GM18861 (cell line): ENCODE measurements around the gene SLCO3A1.
"Not testable (repeated sequence)": the region's sequence is repeated elsewhere in the genome, so short reads cannot be mapped to it uniquely, and the experiment has no call there.

Source experiments
- ATAC-seq: cut with Tn5 transposase; IDR thresholded peaks from one replicate; pipeline ENCODE4 v1.9.1; 2021; ENCODE audit not compliant: unreplicated experiment

The SLCO3A1 gene

GRCh38 chr15:91961357-91961756 lies 107.8 kb downstream of the SLCO3A1 start:
- ATAC-seq, result no peak

- not testable (repeated sequence) for ATAC-seq
These were observed 110.2 kb downstream of the SLCO3A1 start for GRCh38 chr15:91963747-91964146.

- no peak for ATAC-seq
These were observed 112.1 kb downstream of the SLCO3A1 start for GRCh38 chr15:91965501-91966193.

GRCh38 chr15:91966194-91966552 lies 112.7 kb downstream of the SLCO3A1 start:
- ATAC-seq, result no peak

GRCh38 chr15:91967935-91968606 lies 114.6 kb downstream of the SLCO3A1 start:
- ATAC-seq, result no peak

GRCh38 chr15:91968610-91969009 lies 115.1 kb downstream of the SLCO3A1 start:
- no peak for ATAC-seq

- no peak for ATAC-seq
These were observed 116.6 kb downstream of the SLCO3A1 start for GRCh38 chr15:91970142-91970541.

- no peak for ATAC-seq
These were observed 120.0 kb downstream of the SLCO3A1 start for GRCh38 chr15:91973481-91973880.

GRCh38 chr15:91974321-91974720 lies 120.8 kb downstream of the SLCO3A1 start:
- no peak for ATAC-seq

GRCh38 chr15:91975241-91975978 lies 121.9 kb downstream of the SLCO3A1 start:
- ATAC-seq, result no peak

- no peak for ATAC-seq
These were observed 123.5 kb downstream of the SLCO3A1 start for GRCh38 chr15:91976966-91977365.

- ATAC-seq, result no peak
These were observed 127.2 kb downstream of the SLCO3A1 start for GRCh38 chr15:91980502-91981267.

GRCh38 chr15:91981821-91982800 lies 128.6 kb downstream of the SLCO3A1 start:
- ATAC-seq, result no peak

- no peak for ATAC-seq
These were observed 130.3 kb downstream of the SLCO3A1 start for GRCh38 chr15:91983729-91984340.

- no peak for ATAC-seq
These were observed 131.8 kb downstream of the SLCO3A1 start for GRCh38 chr15:91985297-91985696.

- ATAC-seq, result no peak
These were observed 134.6 kb downstream of the SLCO3A1 start for GRCh38 chr15:91988071-91988470.

- ATAC-seq, result no peak
These were observed 135.1 kb downstream of the SLCO3A1 start for GRCh38 chr15:91988655-91989054.

GRCh38 chr15:91989821-91990220 lies 136.3 kb downstream of the SLCO3A1 start:
- no peak for ATAC-seq

- no peak for ATAC-seq
These were observed 139.4 kb downstream of the SLCO3A1 start for GRCh38 chr15:91992945-91993344.

- ATAC-seq, result no peak
These were observed 141.6 kb downstream of the SLCO3A1 start for GRCh38 chr15:91995146-91995545.
